B cell (primary cell): Measurements from ENCODE around the gene RBM17. TPM values are rescaled to one million over a fixed set of nuclear protein-coding genes. Genes with fewer than 3 reads are reported as not detected.

Experiments used
- ATAC-seq: fragments of 200-7000 bp; cut with Tn5 transposase; one replicate; pipeline ENCODE4 v1.10.0; 2021; ENCODE audit warnings: low read depth, mild to moderate bottlenecking, moderate number of reproducible peaks, moderate library complexity
- CTCF ChIA-PET: fragments of 350-600 bp; sonication (Branson Sonifier 250); formaldehyde crosslinking; loops from one replicate; lab custom pipeline; 2021; ENCODE audit warnings: antibody characterized with exemption, inconsistent platforms; lab: Charles Lee
- POLR2A ChIA-PET: fragments of 350-600 bp; sonication (Branson Sonifier 250); formaldehyde crosslinking; loops from one replicate; lab custom pipeline; 2021; ENCODE audit warnings: antibody characterized with exemption; lab: Charles Lee
- DNase-seq: peaks from one replicate; pipeline ENCODE4 v3.0.0; 2013
- H2AFZ ChIP-seq: 2 replicates; pipeline ENCODE4 v1.6.1; 2012; ENCODE audit warnings: mild to moderate bottlenecking, low read depth, low read length; ENCODE audit not compliant: insufficient read depth, poor library complexity, severe bottlenecking
- H3K27ac ChIP-seq, 2 donors: 1 replicate in 1 of 2; 2 replicates in 1 of 2; pipeline ENCODE4 v1.5.1; 2012 to 2013; ENCODE audit warnings: low read length in 2 of 2, mild to moderate bottlenecking in 2 of 2, moderate library complexity in 1 of 2
- H3K27me3 ChIP-seq, 4 experiments: fragments of 200-600 bp in 1 of 4; sonication (generic) in 1 of 4; replicated peaks in 1 of 4; 1 replicate in 2 of 4; 2 replicates in 2 of 4; pipeline versions ENCODE4 v1.6.1 to v1.7.0; 2013 to 2016; ENCODE audit warnings: low read length in 3 of 4, mild to moderate bottlenecking in 2 of 4, mixed read lengths in 1 of 4, moderate library complexity in 1 of 4; ENCODE audit not compliant: insufficient read depth in 4 of 4, control insufficient read depth in 3 of 4; ENCODE audit errors: control extremely low read depth in 1 of 4
- H3K36me3 ChIP-seq, 2 experiments: replicated peaks in 1 of 2; 1 replicate in 1 of 2; 2 replicates in 1 of 2; pipeline versions ENCODE4 v1.6.1 to v1.7.1; 2013; ENCODE audit warnings: low read length in 1 of 2; ENCODE audit not compliant: insufficient read depth in 2 of 2, control insufficient read depth in 1 of 2; ENCODE audit errors: control extremely low read depth in 1 of 2, extremely low read depth in 1 of 2
- H3K4me1 ChIP-seq, 2 donors: fragments of 200-600 bp in 1 of 2; sonication (generic) in 1 of 2; 1 replicate in 1 of 2; 2 replicates in 1 of 2; pipeline versions ENCODE4 v1.5.1 to v1.6.1; 2013 to 2017; ENCODE audit warnings: low read length in 2 of 2; ENCODE audit not compliant: control insufficient read depth in 2 of 2, insufficient read depth in 2 of 2
- H3K4me2 ChIP-seq: replicated peaks from 2 replicates; pipeline ENCODE3; 2012; ENCODE audit warnings: mild to moderate bottlenecking, low read depth, low read length; ENCODE audit not compliant: poor library complexity, severe bottlenecking
- H3K4me3 ChIP-seq, 5 experiments: fragments of 200-600 bp in 1 of 5; sonication (generic) in 1 of 5; 1 replicate in 3 of 5; 2 replicates in 2 of 5; pipeline versions ENCODE4 v1.5.1 to v1.7.0; 2011 to 2016; ENCODE audit warnings: low read length in 4 of 5, mild to moderate bottlenecking in 4 of 5, low read depth in 2 of 5, control low read depth in 1 of 5, moderate library complexity in 1 of 5; ENCODE audit not compliant: insufficient read depth in 1 of 5; ENCODE audit errors: control extremely low read depth in 1 of 5, extremely low read depth in 1 of 5
- H3K79me2 ChIP-seq: fragments of 200-600 bp; sonication (generic); one replicate; pipeline ENCODE4 v1.6.0; 2016; ENCODE audit warnings: low read length; ENCODE audit not compliant: control insufficient read depth, insufficient read depth
- H3K9ac ChIP-seq: fragments of 200-600 bp; sonication (generic); 2 replicates; pipeline ENCODE4 v1.6.1; 2017; ENCODE audit warnings: mild to moderate bottlenecking, low read length, moderate library complexity
- H3K9me3 ChIP-seq, 3 donors: one replicate each; pipeline versions ENCODE4 v1.6.1 to v1.7.1; 2013; ENCODE audit warnings: low read length in 2 of 3; ENCODE audit not compliant: control insufficient read depth in 2 of 3, insufficient read depth in 1 of 3; ENCODE audit errors: control extremely low read depth in 1 of 3
- H4K20me1 ChIP-seq: 2 replicates; pipeline ENCODE4 v1.6.0; 2012; ENCODE audit warnings: mild to moderate bottlenecking, low read length; ENCODE audit not compliant: insufficient read depth, control insufficient read depth, poor library complexity, severe bottlenecking
- H3K27ac Mint-ChIP-seq: one replicate; pipeline ENCODE4 v1.8.0; 2021; ENCODE audit warnings: mixed read lengths
- H3K27me3 Mint-ChIP-seq: one replicate; pipeline ENCODE4 v1.8.0; 2021; ENCODE audit warnings: mixed read lengths
- H3K4me1 Mint-ChIP-seq: one replicate; pipeline ENCODE4 v1.8.0; 2021; ENCODE audit warnings: mixed read lengths
- H3K4me3 Mint-ChIP-seq: one replicate; pipeline ENCODE4 v1.8.0; 2021; ENCODE audit warnings: mixed read lengths
- H3K9me3 Mint-ChIP-seq: one replicate; pipeline ENCODE4 v1.8.0; 2022; ENCODE audit warnings: mixed read lengths; ENCODE audit not compliant: insufficient read depth
- CTCF ChIP-seq: fragments of 200-600 bp; IDR thresholded peaks from one replicate; pipeline ENCODE4 v1.8.0; 2022; ENCODE audit warnings: antibody characterized with exemption, mild to moderate bottlenecking
- EZH2 ChIP-seq: IDR thresholded peaks from 2 replicates; pipeline ENCODE4 v1.6.1; 2012; ENCODE audit warnings: borderline replicate concordance, low read depth, mild to moderate bottlenecking, moderate library complexity, low read length; ENCODE audit not compliant: insufficient read depth, poor library complexity, severe bottlenecking
- WGBS: methylation state at CpG from one replicate; pipeline ENCODE4 v1.1.5; 2013; ENCODE audit warnings: missing lambda C conversion rate; ENCODE audit not compliant: insufficient coverage; 5-methylcytosine and 5-hydroxymethylcytosine counted together
- intact Hi-C: fragments of 100-400 bp; cut with micrococcal nuclease; formaldehyde crosslinking; loops from one replicate; pipeline ENCODE4 v1.10.0; 2022
- polyA plus RNA-seq: library from polyadenylated mRNA; depleted of rRNA; stranded (reverse); fragments of >200 nt; gene quantifications from 2 replicates; pipeline ENCODE4 v1.2.3, GENCODE V29; 2012
- total RNA-seq, 2 donors: library from RNA; stranded (reverse); fragments of 120-200 nt in 1 of 2; gene quantifications; 1 replicate in 1 of 2; 2 replicates in 1 of 2; pipeline versions ENCODE4 v1.2.3 to v1.2.4, GENCODE V29; 2013 to 2022

Gene RBM17
- total and polyA plus RNA-seq, 2 donors (not counting 1 experiment from before 2014, with no cell fraction given): 34.7 to 168 TPM

GRCh38 chr10:6095810-6096570 is 7.2 kb downstream of the RBM17 start:
- Mint-ChIP-seq H3K4me1 (peaks cover 50% of the 10 kb centered on the region), H3K4me3 (no peak overlapping the region), H3K27me3 (no peaks in the 10 kb centered on the region), H3K27ac (peak overlapping the region; percentile 21), H3K9me3 (no peaks in the 10 kb centered on the region)
- Histone ChIP-seq H3K4me2 (no peak overlapping the region), H4K20me1 (peaks cover 63% of the 10 kb centered on the region), H3K4me3 (no peak overlapping the region), H3K9ac (no peak overlapping the region), H3K27me3 (no peaks in the 10 kb centered on the region), H3K27ac (no peak overlapping the region), H3K9me3 (no peaks in the 10 kb centered on the region), H3K36me3 (peaks cover 12 to 20% of the 10 kb centered on the region in 2 experiments), H3K4me1 (peaks cover 9 to 11% of the 10 kb centered on the region in 2 donors), H2AFZ (no peak overlapping the region), H3K79me2 (peaks cover 95% of the 10 kb centered on the region)
- intact Hi-C loops: no loop called here
- DNase-seq (no peak), ATAC-seq (no peak)
- no peak for TF ChIP-seq CTCF
- TF ChIP-seq EZH2: no peak
- ChIA-PET POLR2A (no interaction called here), CTCF (interaction anchor here (0.9 to 2.5 kb wide), 4 partner anchors 10 to 310 kb away, joined by 3 to 10 read pairs (median 6); no protein-coding TSS in a partner anchor)
- WGBS: 96% methylated on average over 6 of the region's 12 CpGs

GRCh38 chr10:6097063-6097462 is 8.2 kb downstream of the RBM17 start:
- no peak overlapping the region for H3K9ac ChIP-seq
- Mint-ChIP-seq H3K27me3 (no peaks in the 10 kb centered on the region), H3K4me3 (no peak overlapping the region), H3K4me1 (peaks cover 47% of the 10 kb centered on the region), H3K9me3 (no peaks in the 10 kb centered on the region), H3K27ac (peak overlapping the region; percentile 26)
- peaks cover 14 to 30% of the 10 kb centered on the region in 2 experiments for H3K36me3 ChIP-seq
- CTCF ChIA-PET: interaction anchor here (0.9 to 2.5 kb wide), 4 partner anchors 11 to 309 kb away, joined by 3 to 10 read pairs (median 6); no protein-coding TSS in a partner anchor
- intact Hi-C loops: no loop called here
- TF ChIP-seq EZH2 (no peak), CTCF (no peak)
- POLR2A ChIA-PET: no interaction called here
- H3K4me1 ChIP-seq: peaks cover 0 to 6% of the 10 kb centered on the region in 2 donors
- H3K4me3 ChIP-seq: no peak overlapping the region
- H3K4me2 ChIP-seq: no peak overlapping the region
- WGBS: 98% methylated on average over 5 of the region's 5 CpGs
- no peaks in the 10 kb centered on the region for H3K27me3 ChIP-seq
- no peak for ATAC-seq
- H3K79me2 ChIP-seq: peaks cover 85% of the 10 kb centered on the region
- H3K9me3 ChIP-seq: no peaks in the 10 kb centered on the region
- H4K20me1 ChIP-seq: peaks cover 53% of the 10 kb centered on the region
- no peak for DNase-seq
- H3K27ac ChIP-seq: no peak overlapping the region
- H2AFZ ChIP-seq: no peak overlapping the region
